ENCODE data around the gene C1QTNF4.
A peak's percentile ranks its signal among the peaks of the same experiment; 100 is the strongest.

C1QTNF4 gene

DNA sequence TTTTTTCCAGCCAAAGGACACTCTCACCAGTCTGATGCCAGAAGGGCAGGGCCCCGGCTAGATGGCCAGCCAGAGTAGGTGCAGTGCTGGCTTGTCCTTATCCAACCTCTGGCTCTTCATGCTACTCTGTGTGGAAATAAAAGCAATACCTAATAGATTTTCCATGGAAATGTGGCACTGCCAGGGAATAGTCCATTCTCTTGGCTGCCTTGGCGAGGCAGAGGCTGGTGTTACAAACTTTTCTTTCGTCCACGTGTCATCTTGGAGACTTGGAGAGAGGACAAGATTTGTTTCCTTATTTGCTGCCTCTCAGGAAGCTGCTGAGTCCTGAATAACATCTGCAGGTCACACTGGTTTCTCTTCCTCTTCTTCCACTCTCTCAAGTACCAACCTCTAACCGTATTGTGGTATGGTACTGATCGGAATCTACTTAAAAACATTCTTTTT, 17.2 kb upstream of the C1QTNF4 start:
- CTCF ChIA-PET = interaction anchor here (1.0 to 1.7 kb wide), 6 partner anchors 16 to 147 kb away, joined by 3 to 5 read pairs (median 4); partner anchors contain the start of gene FAM180B
- peaks cover 5 to 38% (median 25%) of the 10 kb centered on the region in 4 experiments for H3K4me1 ChIP-seq (ENCODE audit: control extremely low read depth in 1 of 4, control insufficient read depth in 4 of 4, insufficient read depth in 4 of 4, low read length in 3 of 4)
- peak; percentile 39 to 85 (median 78) for DNase-seq
- peak overlapping the region in 2 of 7 experiments; percentile 22 to 37 for H3K4me3 ChIP-seq (ENCODE audit: control insufficient read depth in 1 of 7, extremely low read depth in 1 of 7, insufficient read depth in 4 of 7, low read depth in 2 of 7, low read length in 6 of 7)
- H3K36me3 ChIP-seq (ENCODE audit: control insufficient read depth in 4 of 4, insufficient read depth in 4 of 4, low read length in 3 of 4) = peaks cover 0 to 13% (median 3%) of the 10 kb centered on the region in 4 experiments
- H3K27ac ChIP-seq (ENCODE audit: insufficient read depth in 1 of 2, low read depth in 1 of 2, low read length in 2 of 2, poor library complexity in 1 of 2, severe bottlenecking in 2 of 2) = no peak overlapping the region
- H3K27me3 ChIP-seq (replicated peaks in 2 of 5; ENCODE audit: control insufficient read depth in 4 of 5, insufficient read depth in 5 of 5, low read length in 4 of 5) = no peaks in the 10 kb centered on the region
- POLR2A ChIA-PET = interaction anchor here (1.0 kb wide), 1 partner anchor 31 kb away, joined by 3 read pairs; no protein-coding TSS in a partner anchor
- WGBS (ENCODE audit: insufficient coverage) = 20% methylated on average over 5 of the region's 6 CpGs
- H3K9me3 ChIP-seq (ENCODE audit: control extremely low read depth in 1 of 5, control insufficient read depth in 4 of 5, insufficient read depth in 2 of 5, low read depth in 1 of 5, low read length in 4 of 5) = no peaks in the 10 kb centered on the region

DNA sequence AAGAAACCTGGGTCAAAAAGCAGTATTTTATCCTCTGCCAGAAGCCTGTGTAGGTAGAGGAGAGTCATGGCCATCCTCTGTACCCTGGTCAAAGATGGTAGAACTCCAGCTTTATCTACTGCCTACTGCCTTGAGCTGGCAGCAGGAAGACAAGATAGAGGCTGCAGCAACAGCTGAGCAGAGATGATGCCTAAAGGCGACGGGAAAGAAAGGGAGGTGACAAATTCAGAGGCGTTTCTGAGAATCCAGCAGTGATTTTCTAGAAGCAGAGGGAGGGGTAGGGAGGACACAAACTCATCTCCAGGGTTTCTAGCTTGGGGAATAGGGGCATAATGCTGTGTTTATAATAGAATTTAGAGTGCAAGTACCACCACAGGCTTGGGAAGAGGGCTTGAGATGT, 15.5 kb upstream of the C1QTNF4 start:
- ChIA-PET POLR2A (interaction anchor here (0.6 kb wide), 1 partner anchor 64 kb away, joined by 3 read pairs; no protein-coding TSS in a partner anchor), CTCF (interaction anchor here (1.6 kb wide), 1 partner anchor 18 kb away, joined by 3 read pairs; no protein-coding TSS in a partner anchor)
- 96% methylated on average over 3 of the region's 3 CpGs for WGBS (ENCODE audit: insufficient coverage)
- Histone ChIP-seq H3K4me3 (ENCODE audit: control insufficient read depth in 1 of 7, extremely low read depth in 1 of 7, insufficient read depth in 4 of 7, low read depth in 2 of 7, low read length in 6 of 7) (no peak overlapping the region), H3K27me3 (replicated peaks in 2 of 5; ENCODE audit: control insufficient read depth in 4 of 5, insufficient read depth in 5 of 5, low read length in 4 of 5) (no peaks in the 10 kb centered on the region), H3K4me1 (ENCODE audit: control extremely low read depth in 1 of 4, control insufficient read depth in 4 of 4, insufficient read depth in 4 of 4, low read length in 3 of 4) (peaks cover 5 to 33% (median 21%) of the 10 kb centered on the region in 4 experiments), H3K27ac (ENCODE audit: insufficient read depth in 1 of 2, low read depth in 1 of 2, low read length in 2 of 2, poor library complexity in 1 of 2, severe bottlenecking in 2 of 2) (no peak overlapping the region), H3K9me3 (ENCODE audit: control extremely low read depth in 1 of 5, control insufficient read depth in 4 of 5, insufficient read depth in 2 of 5, low read depth in 1 of 5, low read length in 4 of 5) (no peaks in the 10 kb centered on the region), H3K36me3 (ENCODE audit: control insufficient read depth in 4 of 4, insufficient read depth in 4 of 4, low read length in 3 of 4) (peaks cover 0 to 11% (median 3%) of the 10 kb centered on the region in 4 experiments)
- DNase-seq = no peak

GRCh38 chr11:47607380-47607779, 13.2 kb upstream of the C1QTNF4 start:
- CTCF ChIA-PET = interaction anchor here (1.0 to 4.4 kb wide), 4 partner anchors 9 to 110 kb away, joined by 3 to 27 read pairs (median 4); no protein-coding TSS in a partner anchor

DNA sequence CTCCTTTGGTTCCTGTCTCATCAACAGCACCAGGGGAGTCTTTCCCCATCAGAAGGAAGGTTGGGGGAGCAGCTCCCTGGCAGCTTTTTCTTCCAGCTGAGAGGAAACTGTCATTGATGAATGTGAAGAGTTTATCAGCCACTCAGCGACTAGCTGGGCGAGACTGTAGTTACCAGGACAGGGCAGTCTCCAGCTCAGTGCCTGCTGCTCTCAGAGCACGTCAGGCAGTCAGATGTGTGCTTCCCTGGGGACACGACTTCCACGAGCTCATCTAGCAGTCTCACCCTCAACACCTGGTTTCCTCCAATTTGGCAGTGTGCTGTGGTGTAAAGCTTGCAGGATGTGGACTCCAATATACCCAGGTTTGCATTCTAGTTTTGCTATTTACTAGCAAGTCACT, 12.5 kb upstream of the C1QTNF4 start:
- ChIA-PET POLR2A (no interaction called here), CTCF (interaction anchor here (1.0 to 4.4 kb wide), 4 partner anchors 8 to 109 kb away, joined by 3 to 27 read pairs (median 4); no protein-coding TSS in a partner anchor)
- peaks cover 0 to 11% (median 3%) of the 10 kb centered on the region in 4 experiments for H3K36me3 ChIP-seq (ENCODE audit: control insufficient read depth in 4 of 4, insufficient read depth in 4 of 4, low read length in 3 of 4)
- no peak overlapping the region for H3K4me3 ChIP-seq (ENCODE audit: control insufficient read depth in 1 of 7, extremely low read depth in 1 of 7, insufficient read depth in 4 of 7, low read depth in 2 of 7, low read length in 6 of 7)
- H3K9me3 ChIP-seq (ENCODE audit: control extremely low read depth in 1 of 5, control insufficient read depth in 4 of 5, insufficient read depth in 2 of 5, low read depth in 1 of 5, low read length in 4 of 5) = no peaks in the 10 kb centered on the region
- no peaks in the 10 kb centered on the region for H3K27me3 ChIP-seq (replicated peaks in 2 of 5; ENCODE audit: control insufficient read depth in 4 of 5, insufficient read depth in 5 of 5, low read length in 4 of 5)
- 89% methylated on average over 5 of the region's 5 CpGs for WGBS (ENCODE audit: insufficient coverage)
- H3K27ac ChIP-seq (ENCODE audit: insufficient read depth in 1 of 2, low read depth in 1 of 2, low read length in 2 of 2, poor library complexity in 1 of 2, severe bottlenecking in 2 of 2) = no peak overlapping the region
- peaks cover 3 to 16% (median 12%) of the 10 kb centered on the region in 4 experiments for H3K4me1 ChIP-seq (ENCODE audit: control extremely low read depth in 1 of 4, control insufficient read depth in 4 of 4, insufficient read depth in 4 of 4, low read length in 3 of 4)
- no peak for DNase-seq

More at GRCh38 chr11:47607380-47607779, 13.2 kb upstream of the C1QTNF4 start:
- H3K4me3 ChIP-seq (ENCODE audit: control insufficient read depth in 1 of 7, extremely low read depth in 1 of 7, insufficient read depth in 4 of 7, low read depth in 2 of 7, low read length in 6 of 7) = no peak overlapping the region
- H3K27me3 ChIP-seq (replicated peaks in 2 of 5; ENCODE audit: control insufficient read depth in 4 of 5, insufficient read depth in 5 of 5, low read length in 4 of 5) = no peaks in the 10 kb centered on the region
- no peak for DNase-seq
- POLR2A ChIA-PET = no interaction called here
- peaks cover 0 to 11% (median 3%) of the 10 kb centered on the region in 4 experiments for H3K36me3 ChIP-seq (ENCODE audit: control insufficient read depth in 4 of 4, insufficient read depth in 4 of 4, low read length in 3 of 4)
- H3K4me1 ChIP-seq (ENCODE audit: control extremely low read depth in 1 of 4, control insufficient read depth in 4 of 4, insufficient read depth in 4 of 4, low read length in 3 of 4) = peaks cover 5 to 22% (median 17%) of the 10 kb centered on the region in 4 experiments
- H3K27ac ChIP-seq (ENCODE audit: insufficient read depth in 1 of 2, low read depth in 1 of 2, low read length in 2 of 2, poor library complexity in 1 of 2, severe bottlenecking in 2 of 2) = no peak overlapping the region
- WGBS (ENCODE audit: insufficient coverage) = 98% methylated on average over 7 of the region's 7 CpGs
- H3K9me3 ChIP-seq (ENCODE audit: control extremely low read depth in 1 of 5, control insufficient read depth in 4 of 5, insufficient read depth in 2 of 5, low read depth in 1 of 5, low read length in 4 of 5) = no peaks in the 10 kb centered on the region

DNA sequence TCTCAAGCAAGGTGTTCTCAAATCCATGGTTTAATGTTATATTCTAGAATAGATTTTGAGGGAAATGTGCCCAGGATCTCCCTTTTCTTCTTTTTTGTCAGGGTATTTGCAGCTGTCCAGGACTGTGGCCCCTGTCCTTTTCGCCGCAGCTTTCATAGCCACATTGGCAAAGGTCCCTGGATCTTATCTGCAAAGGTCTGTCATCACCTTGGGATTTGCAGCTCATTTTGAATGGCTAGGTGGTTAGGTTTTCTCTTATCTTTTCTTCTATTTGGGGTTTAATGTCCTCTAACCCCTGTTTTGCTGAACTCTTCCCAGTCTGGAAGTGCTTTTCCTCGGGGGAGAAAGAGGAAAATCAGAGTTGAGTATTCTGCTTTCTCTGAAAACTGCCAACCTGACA, 11.7 kb upstream of the C1QTNF4 start:
- Histone ChIP-seq H3K36me3 (ENCODE audit: control insufficient read depth in 4 of 4, insufficient read depth in 4 of 4, low read length in 3 of 4) (peaks cover 0 to 11% (median 2%) of the 10 kb centered on the region in 4 experiments), H3K27me3 (replicated peaks in 2 of 5; ENCODE audit: control insufficient read depth in 4 of 5, insufficient read depth in 5 of 5, low read length in 4 of 5) (no peaks in the 10 kb centered on the region), H3K4me1 (ENCODE audit: control extremely low read depth in 1 of 4, control insufficient read depth in 4 of 4, insufficient read depth in 4 of 4, low read length in 3 of 4) (peaks cover 0 to 8% (median 3%) of the 10 kb centered on the region in 4 experiments), H3K9me3 (ENCODE audit: control extremely low read depth in 1 of 5, control insufficient read depth in 4 of 5, insufficient read depth in 2 of 5, low read depth in 1 of 5, low read length in 4 of 5) (no peaks in the 10 kb centered on the region), H3K4me3 (ENCODE audit: control insufficient read depth in 1 of 7, extremely low read depth in 1 of 7, insufficient read depth in 4 of 7, low read depth in 2 of 7, low read length in 6 of 7) (no peak overlapping the region), H3K27ac (ENCODE audit: insufficient read depth in 1 of 2, low read depth in 1 of 2, low read length in 2 of 2, poor library complexity in 1 of 2, severe bottlenecking in 2 of 2) (no peak overlapping the region)
- POLR2A ChIA-PET = no interaction called here
- no peak for DNase-seq
- WGBS (ENCODE audit: insufficient coverage) = 93% methylated on average over 3 of the region's 3 CpGs
- CTCF ChIA-PET = interaction anchor here (4.4 kb wide), 1 partner anchor 11 kb away, joined by 27 read pairs; no protein-coding TSS in a partner anchor

DNA sequence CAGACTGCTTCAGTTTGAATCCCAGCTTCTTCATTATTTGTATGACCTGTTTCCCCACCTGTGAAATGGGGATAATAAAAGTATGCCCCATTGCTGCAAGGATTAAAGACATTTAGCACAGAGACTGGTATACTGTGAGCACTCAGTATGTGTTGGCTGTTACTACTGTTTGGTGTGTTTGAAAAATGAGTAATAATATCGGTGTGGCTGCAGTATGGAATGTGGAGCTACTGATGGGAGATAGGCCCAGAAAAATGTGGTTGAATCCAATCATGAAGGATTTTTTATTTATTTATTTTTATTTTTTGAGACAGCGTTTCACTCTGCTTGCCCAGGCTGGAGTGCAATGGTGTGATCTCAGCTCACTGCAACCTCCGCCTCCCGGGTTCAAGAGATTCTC, 9.1 kb upstream of the C1QTNF4 start:
- no peak overlapping the region for H3K27ac ChIP-seq (ENCODE audit: insufficient read depth in 1 of 2, low read depth in 1 of 2, low read length in 2 of 2, poor library complexity in 1 of 2, severe bottlenecking in 2 of 2)
- peaks cover 0 to 8% (median 0%) of the 10 kb centered on the region in 4 experiments for H3K4me1 ChIP-seq (ENCODE audit: control extremely low read depth in 1 of 4, control insufficient read depth in 4 of 4, insufficient read depth in 4 of 4, low read length in 3 of 4)
- DNase-seq = no peak
- 100% methylated on average over 2 of the region's 4 CpGs for WGBS (ENCODE audit: insufficient coverage)
- no peaks in the 10 kb centered on the region for H3K27me3 ChIP-seq (replicated peaks in 2 of 5; ENCODE audit: control insufficient read depth in 4 of 5, insufficient read depth in 5 of 5, low read length in 4 of 5)
- POLR2A ChIA-PET = no interaction called here
- peaks cover 0 to 6% (median 0%) of the 10 kb centered on the region in 4 experiments for H3K36me3 ChIP-seq (ENCODE audit: control insufficient read depth in 4 of 4, insufficient read depth in 4 of 4, low read length in 3 of 4)
- H3K9me3 ChIP-seq (ENCODE audit: control extremely low read depth in 1 of 5, control insufficient read depth in 4 of 5, insufficient read depth in 2 of 5, low read depth in 1 of 5, low read length in 4 of 5) = no peaks in the 10 kb centered on the region
- CTCF ChIA-PET = interaction anchor here (1.5 kb wide), 1 partner anchor 10 kb away, joined by 3 read pairs; no protein-coding TSS in a partner anchor
- H3K4me3 ChIP-seq (ENCODE audit: control insufficient read depth in 1 of 7, extremely low read depth in 1 of 7, insufficient read depth in 4 of 7, low read depth in 2 of 7, low read length in 6 of 7) = no peak overlapping the region

- no peak for DNase-seq
- CTCF ChIA-PET = interaction anchor here (1.1 kb wide), 1 partner anchor 13 kb away, joined by 4 read pairs; no protein-coding TSS in a partner anchor
- H3K4me3 ChIP-seq (ENCODE audit: control insufficient read depth in 1 of 7, extremely low read depth in 1 of 7, insufficient read depth in 4 of 7, low read depth in 2 of 7, low read length in 6 of 7) = no peak overlapping the region
- H3K27me3 ChIP-seq (replicated peaks in 2 of 5; ENCODE audit: control insufficient read depth in 4 of 5, insufficient read depth in 5 of 5, low read length in 4 of 5) = no peaks in the 10 kb centered on the region
- H3K9me3 ChIP-seq (ENCODE audit: control extremely low read depth in 1 of 5, control insufficient read depth in 4 of 5, insufficient read depth in 2 of 5, low read depth in 1 of 5, low read length in 4 of 5) = no peaks in the 10 kb centered on the region
- WGBS (ENCODE audit: insufficient coverage) = 98% methylated on average over 4 of the region's 4 CpGs
- POLR2A ChIA-PET = no interaction called here
- no peak overlapping the region for H3K27ac ChIP-seq (ENCODE audit: insufficient read depth in 1 of 2, low read depth in 1 of 2, low read length in 2 of 2, poor library complexity in 1 of 2, severe bottlenecking in 2 of 2)
- H3K36me3 ChIP-seq (ENCODE audit: control insufficient read depth in 4 of 4, insufficient read depth in 4 of 4, low read length in 3 of 4) = no peaks in the 10 kb centered on the region
- H3K4me1 ChIP-seq (ENCODE audit: control extremely low read depth in 1 of 4, control insufficient read depth in 4 of 4, insufficient read depth in 4 of 4, low read length in 3 of 4) = peaks cover 0 to 4% (median 1%) of the 10 kb centered on the region in 4 experiments
Observed at GRCh38 chr11:47599902-47600301, 5.7 kb upstream of the C1QTNF4 start.

Measured in common myeloid progenitor, CD34-positive (primary cell).